MM.1S (cell line): ENCODE data around the gene CX3CL1.

Experiments used
- EZH2 ChIP-seq: fragments of 300-600 bp; sonication (generic); optimal IDR thresholded peaks from 2 replicates; pipeline ENCODE3; 2017; ENCODE audit warnings: low read depth, mild to moderate bottlenecking, antibody characterized with exemption, low read length, mixed read lengths
- EZH2phosphoT487 ChIP-seq: fragments of 300-600 bp; sonication (generic); IDR thresholded peaks from 2 replicates; pipeline ENCODE4 v1.6.1; 2018; ENCODE audit warnings: antibody characterized with exemption, low read length
- TF ChIP-seq, protein P1 (sequence below): fragments of 300-600 bp; sonication (generic); IDR thresholded peaks from 2 replicates; pipeline ENCODE4 v1.5.1; 2016; ENCODE audit warnings: antibody characterized with exemption, low read length, mixed read lengths

DNA sequence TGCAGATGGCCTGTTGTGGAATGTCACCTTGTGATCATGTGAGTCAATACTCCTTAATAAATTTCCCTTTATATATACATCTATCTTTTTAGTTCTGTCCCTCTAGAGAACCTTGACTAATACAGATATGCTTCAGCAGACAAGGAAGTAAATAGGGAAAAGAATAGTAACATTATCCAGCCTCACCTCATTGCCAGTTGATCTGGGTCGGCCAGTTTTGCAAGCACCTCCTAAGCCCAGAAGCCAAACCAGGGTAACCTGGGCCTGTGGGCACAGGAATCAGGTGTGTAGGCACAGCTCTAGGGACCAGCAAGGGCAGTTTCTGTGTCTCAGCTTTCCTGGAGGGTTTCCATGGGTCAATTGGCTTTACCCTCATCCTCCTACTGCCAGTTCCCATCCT is 20.4 kb downstream of the CX3CL1 start:
- TF ChIP-seq EZH2phosphoT487 (no peak), EZH2 (no peak)
- TF ChIP-seq, protein P1, sequence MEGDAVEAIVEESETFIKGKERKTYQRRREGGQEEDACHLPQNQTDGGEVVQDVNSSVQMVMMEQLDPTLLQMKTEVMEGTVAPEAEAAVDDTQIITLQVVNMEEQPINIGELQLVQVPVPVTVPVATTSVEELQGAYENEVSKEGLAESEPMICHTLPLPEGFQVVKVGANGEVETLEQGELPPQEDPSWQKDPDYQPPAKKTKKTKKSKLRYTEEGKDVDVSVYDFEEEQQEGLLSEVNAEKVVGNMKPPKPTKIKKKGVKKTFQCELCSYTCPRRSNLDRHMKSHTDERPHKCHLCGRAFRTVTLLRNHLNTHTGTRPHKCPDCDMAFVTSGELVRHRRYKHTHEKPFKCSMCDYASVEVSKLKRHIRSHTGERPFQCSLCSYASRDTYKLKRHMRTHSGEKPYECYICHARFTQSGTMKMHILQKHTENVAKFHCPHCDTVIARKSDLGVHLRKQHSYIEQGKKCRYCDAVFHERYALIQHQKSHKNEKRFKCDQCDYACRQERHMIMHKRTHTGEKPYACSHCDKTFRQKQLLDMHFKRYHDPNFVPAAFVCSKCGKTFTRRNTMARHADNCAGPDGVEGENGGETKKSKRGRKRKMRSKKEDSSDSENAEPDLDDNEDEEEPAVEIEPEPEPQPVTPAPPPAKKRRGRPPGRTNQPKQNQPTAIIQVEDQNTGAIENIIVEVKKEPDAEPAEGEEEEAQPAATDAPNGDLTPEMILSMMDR = no peak
